ENCODE measurements around the gene CAGE1. TPM values are rescaled to one million over a fixed set of nuclear protein-coding genes. Genes with fewer than 3 reads are reported as not detected.
A peak's percentile ranks its signal among the peaks of the same experiment; 100 is the strongest.
"Not testable (repeated sequence)": the region's sequence is repeated elsewhere in the genome, so short reads cannot be mapped to it uniquely, and the experiment has no call there.

The CAGE1 gene
- total RNA-seq, 2 experiments from 2014 or later: 0.11 to 0.18 TPM

DNA sequence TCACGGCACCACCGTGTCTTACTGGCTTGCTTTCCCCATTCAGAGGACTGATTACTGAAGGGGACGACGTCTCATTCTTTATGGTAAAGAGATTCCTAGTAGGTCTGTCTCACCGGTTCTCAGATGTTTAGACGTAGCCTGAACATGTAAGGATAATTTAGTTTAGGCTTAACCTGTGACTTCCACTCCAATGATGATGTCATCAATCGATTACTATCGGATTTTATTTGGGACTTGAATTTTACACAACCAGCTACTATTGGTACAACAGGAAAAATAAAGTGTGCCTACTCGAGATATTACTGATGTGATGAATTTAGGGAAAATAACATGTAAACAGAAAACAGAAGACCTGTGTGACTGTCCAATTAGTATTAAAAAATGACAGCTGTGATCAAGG, 72.0 kb downstream of the CAGE1 start:
- Mint-ChIP-seq H3K27ac (no peak overlapping the region), H3K4me1 (ENCODE audit: low read depth) (peaks cover 15% of the 10 kb centered on the region), H3K9me3 (no peaks in the 10 kb centered on the region), H3K36me3 (ENCODE audit: low read depth) (no peaks in the 10 kb centered on the region), H3K27me3 (no peaks in the 10 kb centered on the region), H3K4me3 (no peak overlapping the region)
- ATAC-seq: no peak
- DNase-seq: no peak
- POLR2A ChIA-PET: no interaction called here
- CTCF ChIA-PET: no interaction called here
- TF ChIP-seq, protein P1, sequence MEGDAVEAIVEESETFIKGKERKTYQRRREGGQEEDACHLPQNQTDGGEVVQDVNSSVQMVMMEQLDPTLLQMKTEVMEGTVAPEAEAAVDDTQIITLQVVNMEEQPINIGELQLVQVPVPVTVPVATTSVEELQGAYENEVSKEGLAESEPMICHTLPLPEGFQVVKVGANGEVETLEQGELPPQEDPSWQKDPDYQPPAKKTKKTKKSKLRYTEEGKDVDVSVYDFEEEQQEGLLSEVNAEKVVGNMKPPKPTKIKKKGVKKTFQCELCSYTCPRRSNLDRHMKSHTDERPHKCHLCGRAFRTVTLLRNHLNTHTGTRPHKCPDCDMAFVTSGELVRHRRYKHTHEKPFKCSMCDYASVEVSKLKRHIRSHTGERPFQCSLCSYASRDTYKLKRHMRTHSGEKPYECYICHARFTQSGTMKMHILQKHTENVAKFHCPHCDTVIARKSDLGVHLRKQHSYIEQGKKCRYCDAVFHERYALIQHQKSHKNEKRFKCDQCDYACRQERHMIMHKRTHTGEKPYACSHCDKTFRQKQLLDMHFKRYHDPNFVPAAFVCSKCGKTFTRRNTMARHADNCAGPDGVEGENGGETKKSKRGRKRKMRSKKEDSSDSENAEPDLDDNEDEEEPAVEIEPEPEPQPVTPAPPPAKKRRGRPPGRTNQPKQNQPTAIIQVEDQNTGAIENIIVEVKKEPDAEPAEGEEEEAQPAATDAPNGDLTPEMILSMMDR (IDR thresholded peaks at IDR 0.05): no peak
- intact Hi-C loops (cut with micrococcal nuclease): loop anchor here (10.0 kb wide), 1 partner anchor 67 kb away; the partner anchor contains the start of genes CAGE1 and RIOK1

GRCh38 chr6:7316658-7317533, 72.6 kb downstream of the CAGE1 start:
- Mint-ChIP-seq H3K27ac (no peak overlapping the region), H3K9me3 (no peaks in the 10 kb centered on the region), H3K36me3 (ENCODE audit: low read depth) (peaks cover 5% of the 10 kb centered on the region), H3K27me3 (no peaks in the 10 kb centered on the region), H3K4me1 (ENCODE audit: low read depth) (peaks cover 15% of the 10 kb centered on the region), H3K4me3 (no peak overlapping the region)
- ChIA-PET POLR2A (no interaction called here), CTCF (interaction anchor here (1.4 to 3.2 kb wide), 2 partner anchors 8 to 41 kb away, joined by 4 to 11 read pairs; no protein-coding TSS in a partner anchor)
- intact Hi-C loops (cut with micrococcal nuclease): loop anchor here (10.0 kb wide), 1 partner anchor 68 kb away; the partner anchor contains the start of genes CAGE1 and RIOK1
- DNase-seq (no peak), ATAC-seq (no peak)
- TF ChIP-seq, protein P1 (IDR thresholded peaks at IDR 0.05): no peak

DNA sequence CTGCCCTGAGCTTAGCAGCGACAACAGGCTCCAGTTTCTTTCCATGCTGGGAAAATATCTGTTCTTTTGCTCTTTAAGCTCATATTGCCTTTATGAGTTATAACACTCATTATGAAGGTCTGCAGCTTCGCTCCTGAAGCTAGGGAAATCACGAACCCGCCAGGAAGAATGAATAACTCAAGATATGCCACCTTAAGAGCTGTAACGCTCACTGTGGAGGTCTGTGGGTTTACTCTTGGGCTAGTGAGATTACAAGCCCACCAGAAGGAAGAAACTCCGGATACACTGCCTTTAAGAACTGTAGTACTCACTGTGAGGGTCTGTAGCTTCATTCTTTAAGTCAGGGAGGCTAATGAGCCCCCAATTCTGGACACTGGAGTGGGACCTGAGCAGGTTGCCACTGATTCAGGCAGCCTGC, 73.6 kb downstream of the CAGE1 start:
- intact Hi-C loops (cut with micrococcal nuclease): loop anchor here (10.0 kb wide), 1 partner anchor 69 kb away; the partner anchor contains the start of genes CAGE1 and RIOK1
- TF ChIP-seq, protein P1 (IDR thresholded peaks at IDR 0.05): no peak
- Mint-ChIP-seq H3K4me1 (ENCODE audit: low read depth) (peaks cover 20% of the 10 kb centered on the region), H3K4me3 (no peak overlapping the region), H3K36me3 (ENCODE audit: low read depth) (peaks cover 11% of the 10 kb centered on the region), H3K27me3 (no peaks in the 10 kb centered on the region), H3K27ac (no peak overlapping the region), H3K9me3 (no peaks in the 10 kb centered on the region)
- DNase-seq: no peak
- CTCF ChIA-PET: interaction anchor here (1.1 to 3.2 kb wide), 3 partner anchors 8 to 40 kb away, joined by 3 to 11 read pairs (median 4); no protein-coding TSS in a partner anchor
- no peak for ATAC-seq
- POLR2A ChIA-PET: interaction anchor here (0.8 kb wide), 1 partner anchor 275 kb away, joined by 3 read pairs; the partner anchor contains the start of gene SNRNP48

DNA sequence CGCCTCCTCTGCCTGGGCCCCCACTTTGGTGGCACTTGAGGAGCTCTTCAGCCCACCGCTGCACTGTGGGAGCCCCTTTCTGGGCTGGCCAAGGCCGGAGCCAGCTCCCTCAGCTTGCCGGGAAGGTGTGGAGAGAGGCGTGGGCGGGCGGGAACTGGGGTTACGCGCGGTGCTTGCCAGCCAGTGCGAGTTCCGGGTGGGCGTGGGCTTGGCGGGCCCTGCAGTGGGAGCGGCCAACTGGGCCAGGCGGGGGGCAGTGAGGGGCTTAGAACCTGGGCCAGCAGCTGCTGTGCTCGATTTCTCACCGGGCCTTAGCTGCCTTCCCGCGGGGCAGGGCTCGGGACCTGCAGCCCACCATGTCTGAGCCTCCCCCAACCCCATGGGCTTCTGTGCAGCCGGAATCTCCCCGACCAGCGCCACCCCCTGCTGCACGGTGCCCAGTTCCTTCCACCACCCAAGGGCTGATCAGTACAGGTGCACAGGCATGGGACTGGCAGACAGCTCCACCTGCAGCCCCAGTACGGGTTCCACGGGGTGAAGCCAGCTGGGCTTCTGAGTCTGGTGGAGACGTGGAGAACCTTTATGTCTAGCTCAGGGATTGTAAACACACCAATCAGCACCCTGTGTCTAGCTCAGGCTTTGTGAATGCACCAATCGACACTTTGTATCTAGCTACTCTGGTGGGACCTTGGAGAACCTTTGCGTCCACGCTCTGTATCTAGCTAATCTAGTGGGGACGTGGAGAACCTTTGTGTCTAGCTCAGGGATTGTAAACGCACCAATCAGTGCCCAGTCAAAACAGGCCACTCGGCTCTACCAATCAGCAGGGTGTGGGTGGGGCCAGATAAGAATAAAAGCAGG, 74.2 kb downstream of the CAGE1 start:
- POLR2A ChIA-PET: interaction anchor here (0.6 to 0.8 kb wide), 2 partner anchors 275 to 403 kb away, joined by 3 read pairs; partner anchors contain the start of gene SNRNP48
- not testable (repeated sequence) for H3K27ac Mint-ChIP-seq, DNase-seq, H3K27me3 Mint-ChIP-seq, H3K4me3 Mint-ChIP-seq, H3K9me3 Mint-ChIP-seq, ATAC-seq
- Mint-ChIP-seq H3K4me1 (ENCODE audit: low read depth) (peaks cover 22% of the 10 kb centered on the region), H3K36me3 (ENCODE audit: low read depth) (peaks cover 15% of the 10 kb centered on the region)
- intact Hi-C loops (cut with micrococcal nuclease): loop anchor here (10.0 kb wide), 1 partner anchor 69 kb away; the partner anchor contains the start of genes CAGE1 and RIOK1
- CTCF ChIA-PET: interaction anchor here (1.1 to 3.2 kb wide), 4 partner anchors 9 to 39 kb away, joined by 3 to 11 read pairs (median 4); no protein-coding TSS in a partner anchor

DNA sequence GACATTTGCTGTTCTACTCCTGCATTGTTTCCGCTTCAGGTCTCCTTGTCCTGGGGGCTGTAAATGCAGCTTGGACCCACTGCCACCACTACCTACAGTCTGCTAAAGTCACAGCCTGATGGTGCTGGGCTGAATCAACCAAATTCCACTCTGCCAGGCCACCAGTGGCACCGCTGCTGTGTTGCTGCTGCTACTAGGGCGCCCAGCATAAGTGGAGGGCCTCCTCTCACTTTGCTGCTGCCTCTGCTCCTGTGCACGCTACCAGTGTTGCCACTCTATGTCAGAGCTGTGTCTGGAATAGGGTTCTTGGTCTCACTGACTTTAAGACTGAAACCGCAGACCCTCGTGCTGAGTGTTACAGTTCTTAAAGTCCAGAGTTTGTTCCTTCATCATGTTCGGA, 75.1 kb downstream of the CAGE1 start:
- Mint-ChIP-seq H3K27ac (peak overlapping the region; percentile 92), H3K27me3 (no peaks in the 10 kb centered on the region), H3K36me3 (ENCODE audit: low read depth) (peaks cover 24% of the 10 kb centered on the region), H3K9me3 (peaks cover 7% of the 10 kb centered on the region), H3K4me3 (no peak overlapping the region), H3K4me1 (ENCODE audit: low read depth) (peaks cover 31% of the 10 kb centered on the region)
- DNase-seq (no peak), ATAC-seq (no peak)
- intact Hi-C loops (cut with micrococcal nuclease): loop anchor here (10.0 kb wide), 1 partner anchor 70 kb away; the partner anchor contains the start of genes CAGE1 and RIOK1
- TF ChIP-seq, protein P1 (IDR thresholded peaks at IDR 0.05): no peak
- CTCF ChIA-PET: interaction anchor here (1.5 to 3.2 kb wide), 3 partner anchors 10 to 74 kb away, joined by 4 to 11 read pairs (median 10); partner anchors contain the start of genes CAGE1 and RIOK1
- POLR2A ChIA-PET: interaction anchor here (1.1 kb wide), 1 partner anchor 31 kb away, joined by 3 read pairs; no protein-coding TSS in a partner anchor

Measured in activated CD8-positive, alpha-beta T cell treated with anti-CD3 and anti-CD28 coated beads for 36 hours (primary cell).